Panc1 (cell line): ENCODE measurements around the gene EPHA8. TPM values are rescaled to one million over a fixed set of nuclear protein-coding genes. Genes with fewer than 3 reads are reported as not detected.

Source experiments
- ATAC-seq: fragments of 200-7000 bp; cut with Tn5 transposase; 2 replicates; pipeline ENCODE4 v1.9.1; 2020; ENCODE audit warnings: mild to moderate bottlenecking, moderate library complexity
- BruUV-seq: library from RNA; stranded (reverse); fragments of 400-500 nt; replicated peaks from 2 replicates; lab custom pipeline; 2021; lab: Mats Ljungman, UMichigan
- CTCF ChIA-PET: fragments of 300-600 bp; sonication (Branson Sonifier 250); formaldehyde crosslinking; loops from one replicate; lab custom pipeline; 2022; ENCODE audit warnings: antibody characterized with exemption; lab: Charles Lee
- POLR2A ChIA-PET: fragments of 300-600 bp; sonication (Branson Sonifier 250); formaldehyde crosslinking; loops from one replicate; lab custom pipeline; 2022; ENCODE audit warnings: antibody characterized with exemption; lab: Charles Lee
- DNase-seq: peaks from one replicate; pipeline ENCODE4 v3.0.0-alpha.2; 2010; ENCODE audit warnings: low read depth, low spot score
- H3K27ac ChIP-seq: 2 replicates; pipeline ENCODE4 v1.5.1; 2011; ENCODE audit warnings: mild to moderate bottlenecking, low read length, inconsistent platforms
- H3K27me3 ChIP-seq: fragments of 200-500 bp; sonication (Bioruptor generic); 2 replicates; pipeline ENCODE4 v1.6.0; 2014; ENCODE audit warnings: low read length, inconsistent platforms; ENCODE audit not compliant: control insufficient read depth, insufficient read depth
- H3K36me3 ChIP-seq: fragments of 200-500 bp; sonication (Bioruptor generic); 2 replicates; pipeline ENCODE4 v1.5.1; 2014; ENCODE audit warnings: inconsistent platforms, mild to moderate bottlenecking, low read length, moderate library complexity; ENCODE audit not compliant: control insufficient read depth, insufficient read depth
- H3K4me1 ChIP-seq: 2 replicates; pipeline ENCODE4 v1.5.1; 2011; ENCODE audit warnings: inconsistent platforms, mild to moderate bottlenecking, low read length, moderate library complexity; ENCODE audit not compliant: control insufficient read depth, insufficient read depth
- H3K4me3 ChIP-seq, 2 experiments: 2 replicates each; pipeline ENCODE4 v1.5.1; 2011 to 2012; ENCODE audit warnings: low read depth in 2 of 2, low read length in 2 of 2, mild to moderate bottlenecking in 2 of 2, inconsistent platforms in 1 of 2, moderate library complexity in 1 of 2
- H3K9me3 ChIP-seq: fragments of 200-500 bp; sonication (Bioruptor generic); 2 replicates; pipeline ENCODE4 v1.5.1; 2014; ENCODE audit warnings: low read depth, mild to moderate bottlenecking, inconsistent platforms, low read length, moderate library complexity; ENCODE audit not compliant: control insufficient read depth, insufficient read depth
- POLR2AphosphoS5 ChIP-seq: IDR thresholded peaks from 2 replicates; pipeline ENCODE4 v1.6.1; 2012; ENCODE audit warnings: mild to moderate bottlenecking, low read depth, low read length, moderate library complexity
- SIN3A ChIP-seq: IDR thresholded peaks from 2 replicates; pipeline ENCODE4 v1.6.1; 2012; ENCODE audit warnings: low read depth, mild to moderate bottlenecking, low read length, moderate library complexity, borderline replicate concordance; ENCODE audit not compliant: insufficient read depth
- TCF7L2 ChIP-seq: IDR thresholded peaks from 2 replicates; pipeline ENCODE4 v1.6.1; 2011; ENCODE audit warnings: mild to moderate bottlenecking, low read depth, low read length, inconsistent platforms
- in situ Hi-C: cut with HindIII; loops from 2 replicates; pipeline ENCODE4 v1.10.0; 2016; ENCODE audit warnings: low sequenced_read_pairs, low pct_unique_long_range_greater_than_20kb
- intact Hi-C: fragments of 100-400 bp; cut with micrococcal nuclease; formaldehyde crosslinking; loops from one replicate; pipeline ENCODE4 v1.10.0; 2022; ENCODE audit not compliant: unreplicated experiment
- total RNA-seq: library from RNA; stranded (reverse); gene quantifications from one replicate; pipeline ENCODE4 v1.2.1, GENCODE V29; 2021; ENCODE audit not compliant: unreplicated experiment
- TF ChIP-seq, protein P1 (sequence below), 2 experiments: IDR thresholded peaks; 2 replicates each; pipeline ENCODE4 v1.6.1; 2011 to 2012; ENCODE audit warnings: low read depth in 2 of 2, control low read depth in 1 of 2, low read length in 1 of 2, mild to moderate bottlenecking in 1 of 2, moderate library complexity in 1 of 2; ENCODE audit not compliant: insufficient read depth in 1 of 2
- TF ChIP-seq, protein P2 (sequence below): fragments of 450-650 bp; IDR thresholded peaks from 2 replicates; pipeline ENCODE4 v1.5.1; 2017; ENCODE audit warnings: mild to moderate bottlenecking

EPHA8 gene
- total RNA-seq, 1 experiment from 2014 or later: not detected

DNA sequence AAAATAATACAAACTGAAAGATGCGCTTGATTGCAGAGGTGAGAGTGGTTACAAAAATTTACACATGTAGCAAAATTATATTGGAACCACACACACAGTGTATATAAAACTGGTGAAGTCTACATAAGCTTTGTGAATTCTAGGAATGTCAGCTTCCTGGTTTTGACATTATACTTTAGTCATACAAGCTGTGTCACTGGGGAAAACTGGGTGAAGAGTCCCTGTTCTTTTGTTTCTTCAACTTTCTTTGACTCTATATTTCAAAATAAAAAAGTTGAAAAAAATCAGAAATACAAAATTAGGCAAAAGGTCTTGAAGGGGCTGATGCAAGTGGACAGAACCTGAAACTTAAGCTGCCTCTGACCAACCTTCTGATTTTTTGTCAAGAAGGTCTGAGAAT, 83.1 kb downstream of the EPHA8 start:
- no TSS peak for BruUV-seq
- no peaks in the 10 kb centered on the region for H3K36me3 ChIP-seq
- DNase-seq (no peak), ATAC-seq (no peak)
- H3K4me3 ChIP-seq: no peak overlapping the region
- ChIA-PET CTCF (no interaction called here), POLR2A (no interaction called here)
- in situ Hi-C loops (no loop called here), intact Hi-C loops (no loop called here)
- no peaks in the 10 kb centered on the region for H3K9me3 ChIP-seq
- H3K4me1 ChIP-seq: no peaks in the 10 kb centered on the region
- no peak overlapping the region for H3K27ac ChIP-seq
- no peaks in the 10 kb centered on the region for H3K27me3 ChIP-seq
- TF ChIP-seq, protein P1, sequence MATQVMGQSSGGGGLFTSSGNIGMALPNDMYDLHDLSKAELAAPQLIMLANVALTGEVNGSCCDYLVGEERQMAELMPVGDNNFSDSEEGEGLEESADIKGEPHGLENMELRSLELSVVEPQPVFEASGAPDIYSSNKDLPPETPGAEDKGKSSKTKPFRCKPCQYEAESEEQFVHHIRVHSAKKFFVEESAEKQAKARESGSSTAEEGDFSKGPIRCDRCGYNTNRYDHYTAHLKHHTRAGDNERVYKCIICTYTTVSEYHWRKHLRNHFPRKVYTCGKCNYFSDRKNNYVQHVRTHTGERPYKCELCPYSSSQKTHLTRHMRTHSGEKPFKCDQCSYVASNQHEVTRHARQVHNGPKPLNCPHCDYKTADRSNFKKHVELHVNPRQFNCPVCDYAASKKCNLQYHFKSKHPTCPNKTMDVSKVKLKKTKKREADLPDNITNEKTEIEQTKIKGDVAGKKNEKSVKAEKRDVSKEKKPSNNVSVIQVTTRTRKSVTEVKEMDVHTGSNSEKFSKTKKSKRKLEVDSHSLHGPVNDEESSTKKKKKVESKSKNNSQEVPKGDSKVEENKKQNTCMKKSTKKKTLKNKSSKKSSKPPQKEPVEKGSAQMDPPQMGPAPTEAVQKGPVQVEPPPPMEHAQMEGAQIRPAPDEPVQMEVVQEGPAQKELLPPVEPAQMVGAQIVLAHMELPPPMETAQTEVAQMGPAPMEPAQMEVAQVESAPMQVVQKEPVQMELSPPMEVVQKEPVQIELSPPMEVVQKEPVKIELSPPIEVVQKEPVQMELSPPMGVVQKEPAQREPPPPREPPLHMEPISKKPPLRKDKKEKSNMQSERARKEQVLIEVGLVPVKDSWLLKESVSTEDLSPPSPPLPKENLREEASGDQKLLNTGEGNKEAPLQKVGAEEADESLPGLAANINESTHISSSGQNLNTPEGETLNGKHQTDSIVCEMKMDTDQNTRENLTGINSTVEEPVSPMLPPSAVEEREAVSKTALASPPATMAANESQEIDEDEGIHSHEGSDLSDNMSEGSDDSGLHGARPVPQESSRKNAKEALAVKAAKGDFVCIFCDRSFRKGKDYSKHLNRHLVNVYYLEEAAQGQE (IDR thresholded peaks at IDR 0.05; ENCODE audit: insufficient read depth in 1 of 2, low read depth in 2 of 2, low read length in 1 of 2): no peak
- no peak for TF ChIP-seq SIN3A
- no peak for TF ChIP-seq TCF7L2

DNA sequence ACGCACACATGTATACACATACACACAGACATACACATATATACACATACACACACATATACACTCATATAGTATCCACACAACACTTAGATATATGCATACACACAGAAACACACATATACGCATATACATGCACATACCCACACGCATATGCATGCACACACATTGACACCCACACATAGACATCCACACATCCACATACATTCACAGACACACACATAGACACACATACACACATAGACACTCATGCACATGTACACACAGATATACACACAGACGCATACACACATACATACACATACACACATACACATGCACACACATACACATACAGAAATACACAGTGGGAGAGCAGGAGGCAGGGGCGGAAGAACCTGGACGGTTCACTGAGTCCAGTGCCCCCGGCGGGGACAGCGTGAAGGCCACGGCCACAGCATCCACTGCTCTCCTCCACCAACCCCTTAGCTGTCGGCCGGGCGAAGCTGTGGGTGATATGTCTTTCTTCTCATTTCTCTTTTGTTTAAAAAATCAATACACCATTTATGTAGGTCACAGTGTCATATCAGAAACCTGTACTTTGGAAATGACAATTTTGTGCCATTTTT, 86.9 kb downstream of the EPHA8 start:
- H3K27ac ChIP-seq: no peak overlapping the region
- DNase-seq: no peak
- H3K9me3 ChIP-seq: no peaks in the 10 kb centered on the region
- H3K4me3 ChIP-seq: no peak overlapping the region
- TF ChIP-seq, protein P2, sequence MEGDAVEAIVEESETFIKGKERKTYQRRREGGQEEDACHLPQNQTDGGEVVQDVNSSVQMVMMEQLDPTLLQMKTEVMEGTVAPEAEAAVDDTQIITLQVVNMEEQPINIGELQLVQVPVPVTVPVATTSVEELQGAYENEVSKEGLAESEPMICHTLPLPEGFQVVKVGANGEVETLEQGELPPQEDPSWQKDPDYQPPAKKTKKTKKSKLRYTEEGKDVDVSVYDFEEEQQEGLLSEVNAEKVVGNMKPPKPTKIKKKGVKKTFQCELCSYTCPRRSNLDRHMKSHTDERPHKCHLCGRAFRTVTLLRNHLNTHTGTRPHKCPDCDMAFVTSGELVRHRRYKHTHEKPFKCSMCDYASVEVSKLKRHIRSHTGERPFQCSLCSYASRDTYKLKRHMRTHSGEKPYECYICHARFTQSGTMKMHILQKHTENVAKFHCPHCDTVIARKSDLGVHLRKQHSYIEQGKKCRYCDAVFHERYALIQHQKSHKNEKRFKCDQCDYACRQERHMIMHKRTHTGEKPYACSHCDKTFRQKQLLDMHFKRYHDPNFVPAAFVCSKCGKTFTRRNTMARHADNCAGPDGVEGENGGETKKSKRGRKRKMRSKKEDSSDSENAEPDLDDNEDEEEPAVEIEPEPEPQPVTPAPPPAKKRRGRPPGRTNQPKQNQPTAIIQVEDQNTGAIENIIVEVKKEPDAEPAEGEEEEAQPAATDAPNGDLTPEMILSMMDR: no peak
- TF ChIP-seq POLR2AphosphoS5 (no peak), TCF7L2 (no peak), SIN3A (no peak)
- TF ChIP-seq, protein P1 (IDR thresholded peaks at IDR 0.05; ENCODE audit: insufficient read depth in 1 of 2, low read depth in 2 of 2, low read length in 1 of 2): no peak
- H3K4me1 ChIP-seq: no peaks in the 10 kb centered on the region
- ChIA-PET POLR2A (no interaction called here), CTCF (no interaction called here)
- no peaks in the 10 kb centered on the region for H3K27me3 ChIP-seq
- no TSS peak for BruUV-seq
- no peak for ATAC-seq
- in situ Hi-C loops (no loop called here), intact Hi-C loops (no loop called here)
- H3K36me3 ChIP-seq: no peaks in the 10 kb centered on the region
